Measurements from ENCODE around the gene DDX59.

DNA sequence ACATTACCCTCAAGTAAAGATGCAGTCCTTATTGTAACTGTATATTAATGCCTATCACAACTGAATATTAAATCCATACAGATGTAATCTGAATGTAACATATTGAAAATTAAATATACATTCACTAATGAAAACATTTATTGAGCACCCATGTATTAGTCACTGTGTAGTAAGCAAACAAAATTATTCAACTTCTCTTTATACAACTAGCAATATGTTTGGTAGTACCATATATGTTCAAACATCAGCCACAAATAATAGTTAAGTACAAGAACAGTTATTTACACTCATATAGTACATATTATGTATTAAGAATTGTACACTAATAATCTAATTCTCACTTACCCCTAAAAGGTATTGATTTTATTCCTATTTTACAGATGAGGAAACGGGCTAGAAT is 67.1 kb downstream of the DDX59 start:
- TF ChIP-seq POLR2A (IDR thresholded peaks at IDR 0.05; ENCODE audit: low read length) (no peak), GATA1 (IDR thresholded peaks at IDR 0.05; ENCODE audit: low read depth, low read length) (no peak)

Data from erythroblast (primary cell).